Dedifferentiated amniotic fluid mesenchymal stem cell (primary cell): ENCODE data around the gene OR2T3.
"Not testable (repeated sequence)": the region's sequence is repeated elsewhere in the genome, so short reads cannot be mapped to it uniquely, and the experiment has no call there.

ENCODE experiments used
- DNase-seq: peaks from one replicate; pipeline ENCODE4 v3.0.0-alpha.2; 2016; ENCODE audit errors: extremely low spot score

OR2T3 gene

GRCh38 chr1:248473051-248473450 lies at the start of gene OR2T3:
TSS of gene OR2T3 (plus strand) at chr1:248473351. CDS start at chr1:248473351, 0 bp downstream.
- not testable (repeated sequence) for DNase-seq

- not testable (repeated sequence) for DNase-seq
These were observed 45.5 kb upstream of the OR2T3 start for GRCh38 chr1:248427526-248428191.

GRCh38 chr1:248428192-248428533 lies 45.0 kb upstream of the OR2T3 start:
- DNase-seq: peak; percentile 8

- not testable (repeated sequence) for DNase-seq
These were observed 41.5 kb upstream of the OR2T3 start for GRCh38 chr1:248431683-248432082.

GRCh38 chr1:248432201-248432600 lies 41.0 kb upstream of the OR2T3 start:
- DNase-seq: peak; percentile 8

GRCh38 chr1:248433811-248434415 lies 39.2 kb upstream of the OR2T3 start:
- DNase-seq: not testable (repeated sequence)

GRCh38 chr1:248434913-248435312 lies 38.2 kb upstream of the OR2T3 start:
- not testable (repeated sequence) for DNase-seq

- DNase-seq: not testable (repeated sequence)
These were observed 36.8 kb upstream of the OR2T3 start for GRCh38 chr1:248436303-248436702.

GRCh38 chr1:248438668-248439067 lies 34.5 kb upstream of the OR2T3 start:
- not testable (repeated sequence) for DNase-seq

- DNase-seq: not testable (repeated sequence)
These were observed 33.9 kb upstream of the OR2T3 start for GRCh38 chr1:248439283-248439682.

- DNase-seq: not testable (repeated sequence)
These were observed 30.5 kb upstream of the OR2T3 start for GRCh38 chr1:248442500-248443277.

- DNase-seq: not testable (repeated sequence)
These were observed 28.5 kb upstream of the OR2T3 start for GRCh38 chr1:248444603-248445002.

- DNase-seq: not testable (repeated sequence)
These were observed 27.8 kb upstream of the OR2T3 start, which contains the start of gene OR2T2 for GRCh38 chr1:248445399-248445798. TSS of gene OR2T2 (plus strand) at chr1:248445637. CDS start at chr1:248452798, 7,161 bp downstream.

- DNase-seq: not testable (repeated sequence)
These were observed 24.6 kb upstream of the OR2T3 start for GRCh38 chr1:248448409-248449074.

- DNase-seq: not testable (repeated sequence)
These were observed 23.2 kb upstream of the OR2T3 start for GRCh38 chr1:248449821-248450465.

GRCh38 chr1:248450466-248451145 lies 22.5 kb upstream of the OR2T3 start:
- DNase-seq: not testable (repeated sequence)

- not testable (repeated sequence) for DNase-seq
These were observed 19.5 kb upstream of the OR2T3 start for GRCh38 chr1:248453619-248454018.

GRCh38 chr1:248455045-248455444 lies 18.1 kb upstream of the OR2T3 start:
- DNase-seq: not testable (repeated sequence)

- not testable (repeated sequence) for DNase-seq
These were observed 16.5 kb upstream of the OR2T3 start for GRCh38 chr1:248456635-248457034.

GRCh38 chr1:248459117-248459516 lies 14.0 kb upstream of the OR2T3 start:
- DNase-seq: not testable (repeated sequence)

- DNase-seq: no peak
These were observed 2.0 kb upstream of the OR2T3 start for GRCh38 chr1:248471154-248471553.
